ENCODE data around the gene APOBEC3F.

DNA sequence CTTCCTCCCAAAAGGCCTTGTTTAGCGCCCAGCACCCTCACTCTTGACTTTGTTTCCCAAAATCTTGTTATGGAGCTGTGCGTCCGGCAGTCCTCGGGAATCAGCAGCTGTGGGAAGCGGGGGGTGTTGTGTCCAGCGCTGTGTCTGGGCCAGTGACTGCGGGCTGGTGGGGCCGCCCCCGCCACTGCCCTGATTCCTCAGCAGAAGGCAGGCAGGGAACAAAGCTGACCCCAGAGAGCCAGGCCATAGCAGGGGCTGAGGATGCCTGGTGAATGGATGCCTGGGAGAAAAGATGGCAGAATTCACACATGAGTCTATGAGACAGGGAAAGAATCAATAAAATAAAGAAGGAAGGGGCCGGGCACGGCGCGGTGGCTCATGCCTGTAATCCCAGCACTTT lies 24.1 kb upstream of the APOBEC3F start:
- TF ChIP-seq POLR2A (IDR thresholded peaks at IDR 0.05; ENCODE audit: low read length) (no peak), GATA1 (IDR thresholded peaks at IDR 0.05; ENCODE audit: low read depth, low read length) (no peak)

Data from erythroblast (primary cell).